Lung (tissue), 12 donors: ENCODE data around the gene DCBLD2. TPM values are rescaled to one million over a fixed set of nuclear protein-coding genes. Genes with fewer than 3 reads are reported as not detected.

Experiments
- ATAC-seq: fragments of 200-7000 bp; cut with Tn5 transposase; one replicate; pipeline ENCODE4 v1.9.1; 2020; ENCODE audit warnings: moderate number of reproducible peaks; ENCODE audit not compliant: insufficient read depth, low FRiP score
- DNase-seq, 3 donors: peaks; one replicate each; pipeline ENCODE4 v3.0.0-alpha.2; 2013 to 2017
- H3K27ac ChIP-seq, 2 donors: one replicate each; pipeline ENCODE4 v1.5.1; 2013; ENCODE audit warnings: mild to moderate bottlenecking in 2 of 2, moderate library complexity in 2 of 2, control low read depth in 1 of 2, inconsistent platforms in 1 of 2, low read depth in 1 of 2, low read length in 1 of 2
- H3K27me3 ChIP-seq, 3 donors: one replicate each; pipeline ENCODE4 v1.5.1; 2013; ENCODE audit warnings: low read length in 2 of 3; ENCODE audit not compliant: control insufficient read depth in 3 of 3, insufficient read depth in 3 of 3
- H3K36me3 ChIP-seq, 4 donors: one replicate each; pipeline ENCODE4 v1.5.1; 2013; ENCODE audit warnings: low read length in 4 of 4, mild to moderate bottlenecking in 1 of 4, moderate library complexity in 1 of 4; ENCODE audit not compliant: control insufficient read depth in 4 of 4, insufficient read depth in 4 of 4
- H3K4me1 ChIP-seq, 5 donors: one replicate each; pipeline ENCODE4 v1.5.1; 2013; ENCODE audit warnings: low read length in 5 of 5, mild to moderate bottlenecking in 2 of 5, moderate library complexity in 1 of 5; ENCODE audit not compliant: control insufficient read depth in 5 of 5, insufficient read depth in 5 of 5
- H3K4me3 ChIP-seq: one replicate; pipeline ENCODE4 v1.5.1; 2013; ENCODE audit warnings: mild to moderate bottlenecking, control low read depth, moderate library complexity
- H3K9ac ChIP-seq, 2 donors: one replicate each; pipeline ENCODE4 v1.5.1; 2013; ENCODE audit warnings: low read length in 2 of 2, control low read depth in 1 of 2; ENCODE audit not compliant: insufficient read depth in 1 of 2
- H3K9me3 ChIP-seq, 4 donors: one replicate each; pipeline ENCODE4 v1.5.1; 2013; ENCODE audit warnings: low read length in 3 of 4, mild to moderate bottlenecking in 1 of 4, moderate library complexity in 1 of 4; ENCODE audit not compliant: control insufficient read depth in 4 of 4, insufficient read depth in 3 of 4
- WGBS, 2 donors: extraction: QIAGEN DNeasy Blood & Tissue Kit; methylation state at CpG; one replicate each; pipeline ENCODE4 v1.1.7; 2013; 5-methylcytosine and 5-hydroxymethylcytosine counted together
- polyA plus RNA-seq, 2 donors: library from polyadenylated mRNA; stranded (reverse); fragments of 200-250 nt; gene quantifications; one replicate each; pipeline ENCODE4 v1.2.1, GENCODE V29; 2013
- total RNA-seq, 2 donors: library from RNA; depleted of rRNA in 1 of 2; stranded (reverse); fragments of >200 nt in 1 of 2; gene quantifications; one replicate each; pipeline ENCODE4 v1.2.1, GENCODE V29; 2014 to 2021
- TF ChIP-seq, protein P1 (sequence below): IDR thresholded peaks from 2 replicates; pipeline ENCODE4 v1.5.1; 2012; ENCODE audit warnings: mild to moderate bottlenecking; ENCODE audit errors: control extremely low read depth, extremely low read depth
- donor health status: control.
- donor health status: control.
- donor health status: Bipolar disorder and iron deficiency.
- donor health status: healthy.
- donor health status: DM: yes; HTN: yes; CAD: no.

The DCBLD2 gene
- total and polyA plus RNA-seq, 4 donors = 7.1 to 83.8 (median 18.5) TPM

GRCh38 chr3:98801043-98801747 lies 100.3 kb downstream of the DCBLD2 start:
- H3K9me3 ChIP-seq = no peaks in the 10 kb centered on the region
- WGBS, 2 donors = 92 to 94% methylated on average over 7 of the region's 7 CpGs
- TF ChIP-seq, protein P1, sequence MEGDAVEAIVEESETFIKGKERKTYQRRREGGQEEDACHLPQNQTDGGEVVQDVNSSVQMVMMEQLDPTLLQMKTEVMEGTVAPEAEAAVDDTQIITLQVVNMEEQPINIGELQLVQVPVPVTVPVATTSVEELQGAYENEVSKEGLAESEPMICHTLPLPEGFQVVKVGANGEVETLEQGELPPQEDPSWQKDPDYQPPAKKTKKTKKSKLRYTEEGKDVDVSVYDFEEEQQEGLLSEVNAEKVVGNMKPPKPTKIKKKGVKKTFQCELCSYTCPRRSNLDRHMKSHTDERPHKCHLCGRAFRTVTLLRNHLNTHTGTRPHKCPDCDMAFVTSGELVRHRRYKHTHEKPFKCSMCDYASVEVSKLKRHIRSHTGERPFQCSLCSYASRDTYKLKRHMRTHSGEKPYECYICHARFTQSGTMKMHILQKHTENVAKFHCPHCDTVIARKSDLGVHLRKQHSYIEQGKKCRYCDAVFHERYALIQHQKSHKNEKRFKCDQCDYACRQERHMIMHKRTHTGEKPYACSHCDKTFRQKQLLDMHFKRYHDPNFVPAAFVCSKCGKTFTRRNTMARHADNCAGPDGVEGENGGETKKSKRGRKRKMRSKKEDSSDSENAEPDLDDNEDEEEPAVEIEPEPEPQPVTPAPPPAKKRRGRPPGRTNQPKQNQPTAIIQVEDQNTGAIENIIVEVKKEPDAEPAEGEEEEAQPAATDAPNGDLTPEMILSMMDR = no peak
- no peak overlapping the region for H3K27ac ChIP-seq
- no peaks in the 10 kb centered on the region for H3K4me1 ChIP-seq
- no peaks in the 10 kb centered on the region for H3K27me3 ChIP-seq
- no peak overlapping the region for H3K4me3 ChIP-seq
- DNase-seq (no peak), ATAC-seq (no peak)
- H3K9ac ChIP-seq = no peak overlapping the region
- H3K36me3 ChIP-seq = peaks cover 10 to 34% (median 14%) of the 10 kb centered on the region in 4 donors

- WGBS, 2 donors = 77 to 98% methylated on average over 3 of the region's 3 CpGs
Measured at GRCh38 chr3:98800401-98800800, 101.1 kb downstream of the DCBLD2 start.

GRCh38 chr3:98799479-98799878 lies 102.0 kb downstream of the DCBLD2 start:
- H3K4me3 ChIP-seq = no peak overlapping the region
- H3K9ac ChIP-seq = no peak overlapping the region
- H3K36me3 ChIP-seq = peaks cover 2 to 29% (median 9%) of the 10 kb centered on the region in 4 donors
- TF ChIP-seq, protein P1 = no peak
- no peak overlapping the region for H3K27ac ChIP-seq
- H3K27me3 ChIP-seq = no peaks in the 10 kb centered on the region
- WGBS, 2 donors = 78 to 84% methylated on average over 3 of the region's 3 CpGs
- no peaks in the 10 kb centered on the region for H3K9me3 ChIP-seq
- DNase-seq (no peak), ATAC-seq (no peak)
- H3K4me1 ChIP-seq = no peaks in the 10 kb centered on the region

More at GRCh38 chr3:98800401-98800800, 101.1 kb downstream of the DCBLD2 start:
- Histone ChIP-seq H3K27ac (no peak overlapping the region), H3K9ac (no peak overlapping the region), H3K9me3 (no peaks in the 10 kb centered on the region), H3K36me3 (peaks cover 7 to 28% (median 9%) of the 10 kb centered on the region in 4 donors), H3K27me3 (no peaks in the 10 kb centered on the region), H3K4me1 (no peaks in the 10 kb centered on the region), H3K4me3 (no peak overlapping the region)
- TF ChIP-seq, protein P1 = no peak
- no peak for ATAC-seq
- DNase-seq = no peak
